Mucosa of descending colon (tissue), 3 donors: Measurements from ENCODE around the gene M1AP. TPM values are rescaled to one million over a fixed set of nuclear protein-coding genes. Genes with fewer than 3 reads are reported as not detected.

Source experiments
- ATAC-seq: fragments of 200-7000 bp; cut with Tn5 transposase; one replicate; pipeline ENCODE4 v1.9.1; 2020; ENCODE audit warnings: mild to moderate bottlenecking, moderate library complexity
- DNase-seq, 3 donors: peaks; one replicate each; pipeline ENCODE4 v3.0.0-alpha.2; 2020
- H3K36me3 ChIP-seq: fragments of 200-600 bp; one replicate; pipeline ENCODE4 v1.8.0; 2021; ENCODE audit warnings: low read depth, mild to moderate bottlenecking
- H3K4me1 ChIP-seq: fragments of 200-600 bp; one replicate; pipeline ENCODE4 v1.8.0; 2021; ENCODE audit warnings: low read depth, mild to moderate bottlenecking
- H3K4me3 ChIP-seq: fragments of 200-600 bp; one replicate; pipeline ENCODE4 v1.8.0; 2021; ENCODE audit warnings: mild to moderate bottlenecking
- H3K9me3 ChIP-seq: fragments of 200-600 bp; one replicate; pipeline ENCODE4 v1.8.0; 2021; ENCODE audit warnings: mild to moderate bottlenecking
- CTCF ChIP-seq: fragments of 200-600 bp; IDR thresholded peaks from one replicate; pipeline ENCODE4 v1.8.0; 2022; ENCODE audit warnings: antibody characterized with exemption, mild to moderate bottlenecking
- intact Hi-C, 2 donors: fragments of 100-400 bp; cut with DNase I in 1 of 2; cut with micrococcal nuclease in 1 of 2; formaldehyde crosslinking; loops; one replicate each; pipeline versions ENCODE4 v1.11.0 to v1.11.1; 2022; cut with DNase I, micrococcal nuclease
- total RNA-seq, 3 donors: library from RNA; stranded (reverse); fragmentation: NEBNext Ultra II Directional in 2 of 3; extraction: Animal tissue kit (Norgen Biotek cat#: 25700) in 2 of 3; gene quantifications; one replicate each; pipeline versions ENCODE4 v1.2.1 to v1.2.4, GENCODE V29; 2021 to 2023
- donor health status: DM: no; HTN: no; CAD: no; lungs with moderate emphysema.
- donor health status: DM: no; HTN: no; CAD: no.
- donor health status: DM: no; HTN: yes; CAD: no.

The M1AP gene
- total RNA-seq, 3 donors from 2014 or later: 0.19 to 0.43 (median 0.31) TPM

- intact Hi-C loops: no loop called here
- Histone ChIP-seq H3K9me3 (no peaks in the 10 kb centered on the region), H3K4me1 (no peaks in the 10 kb centered on the region), H3K4me3 (no peak overlapping the region), H3K36me3 (no peaks in the 10 kb centered on the region)
- TF ChIP-seq CTCF: no peak
- ATAC-seq (no peak), DNase-seq (no peak)
These were observed 44.7 kb downstream of the M1AP start for GRCh38 chr2:74603282-74604000.

- Histone ChIP-seq H3K4me3 (no peak overlapping the region), H3K9me3 (no peaks in the 10 kb centered on the region), H3K4me1 (no peaks in the 10 kb centered on the region), H3K36me3 (no peaks in the 10 kb centered on the region)
- TF ChIP-seq CTCF: no peak
- DNase-seq (no peak), ATAC-seq (no peak)
- intact Hi-C loops: no loop called here
These were observed 45.4 kb downstream of the M1AP start for GRCh38 chr2:74602586-74603281.

- intact Hi-C loops: no loop called here
- DNase-seq (no peak), ATAC-seq (no peak)
- Histone ChIP-seq H3K4me3 (no peak overlapping the region), H3K9me3 (no peaks in the 10 kb centered on the region), H3K36me3 (no peaks in the 10 kb centered on the region), H3K4me1 (no peaks in the 10 kb centered on the region)
- TF ChIP-seq CTCF: no peak
These were observed 48.5 kb downstream of the M1AP start for GRCh38 chr2:74599676-74600075.

GRCh38 chr2:74597410-74597809 is 50.7 kb downstream of the M1AP start:
- intact Hi-C loops: no loop called here
- H3K4me1 ChIP-seq: no peaks in the 10 kb centered on the region
- no peak for TF ChIP-seq CTCF
- ATAC-seq: no peak
- H3K9me3 ChIP-seq: no peaks in the 10 kb centered on the region
- DNase-seq: no peak
- no peak overlapping the region for H3K4me3 ChIP-seq
- H3K36me3 ChIP-seq: no peaks in the 10 kb centered on the region

DNA sequence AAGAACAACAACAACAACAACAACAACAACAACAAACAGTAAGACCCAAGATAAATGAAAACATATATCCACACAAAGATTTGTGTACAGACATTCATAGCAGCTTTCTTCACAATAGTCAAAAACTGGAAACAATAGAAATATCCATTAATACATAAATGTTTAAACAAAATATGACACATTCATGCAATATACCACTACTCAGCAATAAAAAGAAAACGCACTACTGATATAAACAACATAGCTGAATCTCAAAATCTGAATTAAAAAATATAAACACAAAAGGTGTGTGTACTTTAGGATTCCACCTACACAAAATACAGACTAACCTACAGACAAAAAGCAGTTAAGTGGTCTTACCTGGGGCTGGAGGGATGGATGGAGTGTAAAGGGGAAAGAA is 51.5 kb downstream of the M1AP start:
- H3K4me3 ChIP-seq: no peak overlapping the region
- no peak for TF ChIP-seq CTCF
- DNase-seq (no peak), ATAC-seq (no peak)
- H3K4me1 ChIP-seq: no peaks in the 10 kb centered on the region
- H3K36me3 ChIP-seq: no peaks in the 10 kb centered on the region
- H3K9me3 ChIP-seq: no peaks in the 10 kb centered on the region
- intact Hi-C loops: no loop called here
